Thyroid gland (tissue), 4 donors: ENCODE results near the gene CACNA1B. TPM values are rescaled to one million over a fixed set of nuclear protein-coding genes. Genes with fewer than 3 reads are reported as not detected.

Experiments used
- DNase-seq, 2 donors: peaks; one replicate each; pipeline ENCODE4 v3.0.0-alpha.2; 2019
- H3K27ac ChIP-seq, 3 donors: fragments of 200-600 bp; sonication (generic); 1 replicate in 2 of 3; 2 replicates in 1 of 3; pipeline ENCODE4 v1.5.1; 2016 to 2019; ENCODE audit warnings: mild to moderate bottlenecking in 1 of 3, moderate library complexity in 1 of 3
- H3K27me3 ChIP-seq: fragments of 200-600 bp; sonication (generic); one replicate; pipeline ENCODE4 v1.5.1; 2019
- H3K36me3 ChIP-seq, 2 donors: fragments of 200-600 bp; sonication (generic); one replicate each; pipeline ENCODE4 v1.5.1; 2016 to 2019
- H3K4me1 ChIP-seq, 2 donors: fragments of 200-600 bp; sonication (generic); one replicate each; pipeline ENCODE4 v1.5.1; 2017 to 2019
- H3K4me3 ChIP-seq, 3 donors: fragments of 200-600 bp; sonication (generic); replicated peaks in 1 of 3; 1 replicate in 2 of 3; 2 replicates in 1 of 3; pipeline ENCODE4 v1.5.1; 2016; ENCODE audit warnings: mild to moderate bottlenecking in 1 of 3
- H3K9me3 ChIP-seq: fragments of 200-600 bp; sonication (generic); one replicate; pipeline ENCODE4 v1.5.1; 2017
- CTCF ChIP-seq, 6 experiments: fragments of 200-600 bp in 3 of 6; fragments of 450-650 bp in 3 of 6; sonication (generic) in 3 of 6; IDR thresholded peaks; one replicate each; pipeline ENCODE4 v1.5.1; 2016 to 2019; ENCODE audit warnings: antibody characterized with exemption in 6 of 6, mild to moderate bottlenecking in 2 of 6, inconsistent platforms in 1 of 6, moderate library complexity in 1 of 6
- POLR2A ChIP-seq, 2 donors: fragments of 450-650 bp; IDR thresholded peaks; one replicate each; pipeline ENCODE4 v1.6.1; 2017; ENCODE audit warnings: antibody characterized with exemption in 2 of 2, mild to moderate bottlenecking in 2 of 2, moderate library complexity in 1 of 2
- WGBS, 2 donors: methylation state at CpG; one replicate each; pipeline ENCODE4 v1.1.5; 2017; 5-methylcytosine and 5-hydroxymethylcytosine counted together
- intact Hi-C: fragments of 100-400 bp; cut with DNase I; formaldehyde crosslinking; loops from one replicate; pipeline ENCODE4 v1.15.1; 2023
- total RNA-seq, 4 donors: library from RNA; depleted of rRNA; stranded (reverse); fragments of >200 nt; gene quantifications; one replicate each; pipeline ENCODE4 v1.2.3, GENCODE V29; 2016

The CACNA1B gene
- total RNA-seq, 4 donors from 2014 or later = 0.13 to 0.68 (median 0.35) TPM

- 52 to 65% methylated on average over 7 of the region's 7 CpGs for WGBS, 2 donors
- Histone ChIP-seq H3K9me3 (no peaks in the 10 kb centered on the region), H3K27me3 (no peaks in the 10 kb centered on the region), H3K36me3 (no peaks in the 10 kb centered on the region), H3K4me3 (no peak overlapping the region), H3K4me1 (no peaks in the 10 kb centered on the region), H3K27ac (no peak overlapping the region)
- TF ChIP-seq CTCF (IDR thresholded peaks at IDR 0.05) (no peak), POLR2A (IDR thresholded peaks at IDR 0.05) (no peak)
- no peak for DNase-seq
- intact Hi-C loops = no loop called here
These were observed 160.7 kb downstream of the CACNA1B start for GRCh38 chr9:138038244-138038671.

GRCh38 chr9:138040446-138041430 is 163.2 kb downstream of the CACNA1B start:
- Histone ChIP-seq H3K4me1 (no peaks in the 10 kb centered on the region), H3K9me3 (no peaks in the 10 kb centered on the region), H3K27ac (no peak overlapping the region), H3K27me3 (no peaks in the 10 kb centered on the region), H3K36me3 (no peaks in the 10 kb centered on the region), H3K4me3 (no peak overlapping the region)
- 88 to 89% methylated on average over 17 of the region's 17 CpGs for WGBS, 2 donors
- intact Hi-C loops = no loop called here
- TF ChIP-seq POLR2A (IDR thresholded peaks at IDR 0.05) (no peak), CTCF (IDR thresholded peaks at IDR 0.05) (no peak)
- no peak for DNase-seq

- intact Hi-C loops = no loop called here
- H3K27me3 ChIP-seq = no peaks in the 10 kb centered on the region
- WGBS, 2 donors = 85 to 90% methylated on average over 7 of the region's 7 CpGs
- no peaks in the 10 kb centered on the region for H3K9me3 ChIP-seq
- no peaks in the 10 kb centered on the region for H3K4me1 ChIP-seq
- no peak overlapping the region for H3K27ac ChIP-seq
- no peak overlapping the region for H3K4me3 ChIP-seq
- no peak for DNase-seq
- no peaks in the 10 kb centered on the region for H3K36me3 ChIP-seq
- TF ChIP-seq POLR2A (IDR thresholded peaks at IDR 0.05) (no peak), CTCF (IDR thresholded peaks at IDR 0.05) (no peak)
These were observed 164.6 kb downstream of the CACNA1B start for GRCh38 chr9:138042146-138042545.

- Histone ChIP-seq H3K27me3 (no peaks in the 10 kb centered on the region), H3K36me3 (no peaks in the 10 kb centered on the region), H3K4me3 (no peak overlapping the region), H3K9me3 (no peaks in the 10 kb centered on the region), H3K4me1 (no peaks in the 10 kb centered on the region), H3K27ac (no peak overlapping the region)
- DNase-seq = no peak
- TF ChIP-seq CTCF (IDR thresholded peaks at IDR 0.05) (no peak), POLR2A (IDR thresholded peaks at IDR 0.05) (no peak)
- 58 to 71% methylated on average over 8 of the region's 8 CpGs for WGBS, 2 donors
- intact Hi-C loops = no loop called here
These were observed 165.1 kb downstream of the CACNA1B start for GRCh38 chr9:138042640-138043039.

GRCh38 chr9:138043061-138043410 is 165.5 kb downstream of the CACNA1B start:
- no peak overlapping the region for H3K27ac ChIP-seq
- 83 to 88% methylated on average over 12 of the region's 12 CpGs for WGBS, 2 donors
- no peaks in the 10 kb centered on the region for H3K4me1 ChIP-seq
- intact Hi-C loops = no loop called here
- H3K4me3 ChIP-seq = no peak overlapping the region
- no peak for TF ChIP-seq CTCF (IDR thresholded peaks at IDR 0.05)
- no peak for TF ChIP-seq POLR2A (IDR thresholded peaks at IDR 0.05)
- no peak for DNase-seq
- H3K36me3 ChIP-seq = no peaks in the 10 kb centered on the region
- H3K27me3 ChIP-seq = no peaks in the 10 kb centered on the region
- H3K9me3 ChIP-seq = no peaks in the 10 kb centered on the region
